Stimulated activated naive B cell treated with anti-CD40 and anti-IgM and Interleukin-4, amounts not matched to agents 10 μg/mL and 1 μg/mL and 100 μg/mL, for 72 hours (primary cell): ENCODE measurements around the gene SGSM2.

ENCODE experiments used
- ATAC-seq, 2 donors: fragments of 150-1000 bp; cut with Tn5 transposase; replicated peaks; 2 replicates each; pipeline ENCODE4 v1.10.0; 2021; ENCODE audit warnings: moderate library complexity in 1 of 2
- DNase-seq: peaks from one replicate; pipeline ENCODE4 v3.0.0; 2021
- H3K27ac Mint-ChIP-seq: one replicate; pipeline ENCODE4 v1.8.0; 2022; ENCODE audit warnings: mild to moderate bottlenecking, mixed read lengths
- H3K27me3 Mint-ChIP-seq, 2 donors: one replicate each; pipeline ENCODE4 v1.8.0; 2022; ENCODE audit warnings: mixed read lengths in 2 of 2
- H3K36me3 Mint-ChIP-seq, 2 donors: one replicate each; pipeline ENCODE4 v1.8.0; 2022; ENCODE audit warnings: mixed read lengths in 2 of 2, mild to moderate bottlenecking in 1 of 2
- H3K4me1 Mint-ChIP-seq, 2 donors: one replicate each; pipeline ENCODE4 v1.8.0; 2022; ENCODE audit warnings: mixed read lengths in 2 of 2, mild to moderate bottlenecking in 1 of 2
- H3K4me3 Mint-ChIP-seq, 2 donors: one replicate each; pipeline ENCODE4 v1.8.0; 2022; ENCODE audit warnings: mild to moderate bottlenecking in 2 of 2, mixed read lengths in 2 of 2, moderate library complexity in 1 of 2
- H3K9me3 Mint-ChIP-seq, 2 donors: one replicate each; pipeline ENCODE4 v1.8.0; 2022; ENCODE audit warnings: mixed read lengths in 2 of 2, mild to moderate bottlenecking in 1 of 2

The SGSM2 gene

DNA sequence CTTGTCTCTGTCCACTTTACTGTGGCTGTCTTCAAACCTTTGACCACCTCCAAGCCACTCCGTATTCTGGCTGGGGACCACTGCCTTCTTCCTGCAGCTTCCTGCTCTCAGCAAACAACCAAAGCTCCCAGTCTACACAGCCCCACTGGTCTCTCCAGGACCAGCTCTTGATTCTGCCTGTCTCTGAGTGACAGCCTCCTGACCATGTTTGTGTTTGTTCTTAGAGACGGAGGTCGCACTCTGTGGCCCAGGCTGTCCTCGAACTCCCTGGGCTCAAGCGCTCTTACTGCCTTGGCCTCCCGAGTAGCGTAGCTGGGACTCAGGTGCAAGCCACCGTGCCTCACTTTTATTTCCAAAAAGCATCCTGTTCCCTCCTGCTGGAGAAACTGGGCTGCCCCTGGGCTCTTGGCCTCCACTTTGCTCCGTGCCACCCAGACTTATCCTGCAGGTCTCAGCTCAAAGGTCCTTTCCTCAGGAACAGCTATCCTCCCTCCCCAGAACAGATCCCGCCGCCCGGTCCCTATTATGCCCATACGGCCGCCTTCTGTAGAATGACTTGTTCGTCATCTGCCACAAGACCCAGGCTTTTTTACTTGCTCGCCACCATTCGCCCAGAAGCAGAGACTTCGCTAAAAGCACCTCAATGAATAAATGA, 54.4 kb downstream of the SGSM2 start:
- peak overlapping the region; percentile 99 for H3K27ac Mint-ChIP-seq
- peak overlapping the region; percentile 93 for H3K4me3 Mint-ChIP-seq
- ATAC-seq (no peak), DNase-seq (no peak)
- H3K36me3 Mint-ChIP-seq, result peaks cover 21 to 34% of the 10 kb centered on the region in 2 donors
- no peaks in the 10 kb centered on the region for H3K9me3 Mint-ChIP-seq
- peaks cover 48 to 74% of the 10 kb centered on the region in 2 donors for H3K4me1 Mint-ChIP-seq
- H3K27me3 Mint-ChIP-seq, result no peaks in the 10 kb centered on the region

DNA sequence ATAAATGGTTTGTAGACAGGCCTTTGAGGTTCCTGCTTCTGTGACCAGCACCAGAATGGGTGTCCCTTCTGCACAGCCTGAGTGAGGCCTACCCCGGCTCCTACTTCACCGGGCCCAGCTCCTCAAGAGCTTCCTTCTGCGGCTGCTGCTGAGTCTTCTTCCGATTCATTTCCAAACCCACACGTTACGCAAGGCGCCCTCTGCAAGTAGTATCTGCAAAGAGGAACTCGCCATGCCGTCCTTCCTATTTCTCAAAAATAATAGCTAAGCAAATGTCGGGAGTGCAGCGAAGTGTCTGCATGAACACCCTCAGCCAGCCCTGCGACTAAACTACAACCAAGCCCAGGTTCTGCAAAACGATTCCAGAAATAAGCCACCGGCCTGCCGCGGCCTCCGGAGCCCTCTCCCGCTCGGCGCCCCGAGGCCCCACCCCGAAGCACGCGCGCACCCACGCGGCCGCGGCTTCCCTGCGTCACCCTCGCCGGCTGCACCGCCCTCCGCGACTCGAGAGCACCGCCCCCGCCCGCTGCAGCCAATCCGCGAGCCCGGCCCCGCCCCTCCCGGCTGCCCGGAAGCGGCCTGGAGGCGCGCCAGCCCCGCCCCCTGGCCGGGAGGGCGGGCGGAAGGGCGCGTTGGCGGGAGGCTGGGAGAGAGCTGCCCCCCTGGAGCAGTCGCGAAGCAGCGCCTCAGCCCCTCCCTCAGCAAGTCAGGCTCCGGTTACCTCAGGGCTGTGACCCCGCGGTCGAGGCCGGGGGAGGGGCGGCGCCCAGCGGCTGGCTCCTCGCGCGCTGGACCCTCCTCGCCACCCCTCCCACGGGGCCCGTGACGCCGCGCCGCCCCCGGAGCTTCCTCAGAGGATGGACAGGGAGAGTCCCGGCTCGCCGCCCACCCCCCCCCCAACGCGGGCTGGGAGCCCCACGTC, 55.2 kb downstream of the SGSM2 start:
- H3K36me3 Mint-ChIP-seq, result peaks cover 18 to 29% of the 10 kb centered on the region in 2 donors
- H3K9me3 Mint-ChIP-seq, result no peaks in the 10 kb centered on the region
- DNase-seq (peak; percentile 97), ATAC-seq (peak; percentile 62 to 68)
- no peaks in the 10 kb centered on the region for H3K27me3 Mint-ChIP-seq
- peaks cover 56 to 82% of the 10 kb centered on the region in 2 donors for H3K4me1 Mint-ChIP-seq
- H3K27ac Mint-ChIP-seq, result peak overlapping the region; percentile 99
- peak overlapping the region; percentile 93 for H3K4me3 Mint-ChIP-seq

DNA sequence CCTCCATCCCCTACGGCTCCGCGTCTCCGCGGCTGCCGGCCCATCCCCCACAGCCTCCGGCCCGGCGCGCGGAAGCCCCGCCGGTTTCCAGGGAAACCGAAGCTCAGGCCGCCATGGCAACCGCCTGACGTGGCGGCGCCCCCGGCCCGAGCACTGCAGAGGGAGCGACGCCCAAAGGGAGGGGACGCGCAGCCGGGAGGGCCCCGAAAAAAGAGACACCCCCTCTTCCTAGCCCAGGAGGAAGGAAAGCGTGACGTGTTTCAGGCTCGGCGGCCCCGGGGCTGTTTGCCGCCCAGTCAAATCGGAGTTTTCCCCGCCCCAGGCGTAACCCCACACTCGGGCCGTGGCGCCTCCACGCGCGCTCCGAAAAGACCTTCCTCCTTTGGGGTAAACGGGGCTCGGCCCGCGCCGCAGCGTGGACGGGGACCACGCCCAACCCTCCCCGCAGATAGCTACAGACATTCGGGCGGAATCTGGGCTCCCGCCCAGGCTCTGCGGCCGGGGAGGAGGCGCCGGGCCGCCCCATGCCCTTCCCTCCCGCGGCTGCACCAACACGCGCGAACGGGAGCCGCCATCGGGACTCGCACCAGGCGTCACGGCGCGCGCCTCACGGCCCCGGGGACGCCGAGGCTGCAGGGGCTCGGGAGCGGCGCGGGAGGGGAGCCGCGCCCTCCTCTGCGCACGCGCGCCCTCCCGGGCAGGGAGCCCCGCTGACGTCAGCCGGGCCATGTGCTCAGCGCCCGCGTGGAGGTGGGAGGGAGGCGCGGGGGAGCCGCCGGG, 56.1 kb downstream of the SGSM2 start:
- peak overlapping the region; percentile 96 for H3K27ac Mint-ChIP-seq
- peaks cover 62 to 85% of the 10 kb centered on the region in 2 donors for H3K4me1 Mint-ChIP-seq
- DNase-seq (peak; percentile 88), ATAC-seq (peak; percentile 45 to 58)
- peak overlapping the region; percentile 93 for H3K4me3 Mint-ChIP-seq
- H3K36me3 Mint-ChIP-seq, result peaks cover 13 to 24% of the 10 kb centered on the region in 2 donors
- no peaks in the 10 kb centered on the region for H3K9me3 Mint-ChIP-seq
- H3K27me3 Mint-ChIP-seq, result no peaks in the 10 kb centered on the region

DNA sequence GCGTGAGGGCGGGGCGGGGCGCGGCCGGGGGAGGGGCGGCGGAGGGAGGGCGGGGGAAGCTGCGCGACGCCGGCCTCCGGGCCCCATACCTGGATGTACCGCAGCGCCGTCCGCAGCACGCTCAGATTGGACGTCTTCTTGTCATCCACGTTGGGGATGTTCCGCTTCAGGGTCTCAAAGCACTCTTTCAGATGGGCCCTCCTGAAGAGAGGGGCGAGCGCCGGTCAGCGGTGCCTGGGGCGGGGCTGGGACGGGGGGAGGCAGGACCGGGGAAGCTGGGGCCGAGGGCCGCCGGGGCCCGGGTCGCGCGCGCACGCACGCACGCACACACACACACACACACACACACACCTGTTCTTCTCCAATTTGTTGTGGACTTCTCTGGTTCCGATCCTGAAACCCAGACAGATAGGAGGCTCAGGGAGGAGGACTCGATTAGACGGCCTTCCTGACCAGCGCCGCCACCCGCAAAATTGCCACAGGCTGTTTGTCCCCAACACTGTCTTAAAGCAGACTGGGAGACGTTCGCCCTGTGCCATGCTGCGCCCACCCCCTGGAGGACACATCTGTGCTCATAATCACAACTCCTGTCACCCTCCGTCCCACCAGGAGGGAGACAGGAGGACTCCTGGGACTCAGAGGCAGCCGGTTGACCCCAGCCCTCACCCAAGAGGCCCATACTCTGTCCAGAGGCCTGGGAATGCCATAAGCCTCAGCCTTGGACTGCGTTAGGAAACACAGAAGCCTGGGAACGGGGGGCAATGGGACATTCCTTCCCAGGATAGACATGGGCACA, 56.9 kb downstream of the SGSM2 start:
- Mint-ChIP-seq H3K4me1 (peaks cover 62 to 85% of the 10 kb centered on the region in 2 donors), H3K4me3 (peak overlapping the region; percentile 82 to 86), H3K27me3 (no peaks in the 10 kb centered on the region), H3K27ac (peak overlapping the region; percentile 94), H3K9me3 (no peaks in the 10 kb centered on the region), H3K36me3 (peaks cover 9 to 16% of the 10 kb centered on the region in 2 donors)
- DNase-seq, result no peak
- no peak for ATAC-seq

DNA sequence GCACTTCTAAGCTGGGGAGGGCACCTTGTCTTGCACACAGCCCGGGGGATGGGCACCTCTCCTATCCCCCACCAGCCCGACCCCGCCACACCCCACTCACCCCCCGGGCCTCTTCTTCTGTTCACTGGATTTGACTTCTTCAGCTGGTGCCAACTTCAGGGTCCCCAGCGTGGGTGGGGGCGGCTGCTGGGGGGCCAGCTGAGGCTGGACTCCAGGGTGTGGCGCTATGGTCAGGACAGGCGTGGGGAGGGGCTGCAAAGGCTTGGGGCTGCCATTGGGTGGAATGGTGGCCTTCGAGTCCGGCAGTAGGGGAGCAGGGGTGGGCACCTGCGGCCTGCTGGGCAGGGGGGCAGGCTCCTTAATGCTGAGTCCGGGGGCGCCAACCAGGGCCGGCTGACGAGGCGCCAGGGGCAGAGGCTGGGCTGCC, 57.5 kb downstream of the SGSM2 start:
- DNase-seq, result no peak
- peak overlapping the region; percentile 84 for H3K27ac Mint-ChIP-seq
- H3K36me3 Mint-ChIP-seq, result peaks cover 9 to 12% of the 10 kb centered on the region in 2 donors
- no peak for ATAC-seq
- peaks cover 62 to 82% of the 10 kb centered on the region in 2 donors for H3K4me1 Mint-ChIP-seq
- H3K9me3 Mint-ChIP-seq, result no peaks in the 10 kb centered on the region
- peak overlapping the region; percentile 47 to 64 for H3K4me3 Mint-ChIP-seq
- H3K27me3 Mint-ChIP-seq, result no peaks in the 10 kb centered on the region

DNA sequence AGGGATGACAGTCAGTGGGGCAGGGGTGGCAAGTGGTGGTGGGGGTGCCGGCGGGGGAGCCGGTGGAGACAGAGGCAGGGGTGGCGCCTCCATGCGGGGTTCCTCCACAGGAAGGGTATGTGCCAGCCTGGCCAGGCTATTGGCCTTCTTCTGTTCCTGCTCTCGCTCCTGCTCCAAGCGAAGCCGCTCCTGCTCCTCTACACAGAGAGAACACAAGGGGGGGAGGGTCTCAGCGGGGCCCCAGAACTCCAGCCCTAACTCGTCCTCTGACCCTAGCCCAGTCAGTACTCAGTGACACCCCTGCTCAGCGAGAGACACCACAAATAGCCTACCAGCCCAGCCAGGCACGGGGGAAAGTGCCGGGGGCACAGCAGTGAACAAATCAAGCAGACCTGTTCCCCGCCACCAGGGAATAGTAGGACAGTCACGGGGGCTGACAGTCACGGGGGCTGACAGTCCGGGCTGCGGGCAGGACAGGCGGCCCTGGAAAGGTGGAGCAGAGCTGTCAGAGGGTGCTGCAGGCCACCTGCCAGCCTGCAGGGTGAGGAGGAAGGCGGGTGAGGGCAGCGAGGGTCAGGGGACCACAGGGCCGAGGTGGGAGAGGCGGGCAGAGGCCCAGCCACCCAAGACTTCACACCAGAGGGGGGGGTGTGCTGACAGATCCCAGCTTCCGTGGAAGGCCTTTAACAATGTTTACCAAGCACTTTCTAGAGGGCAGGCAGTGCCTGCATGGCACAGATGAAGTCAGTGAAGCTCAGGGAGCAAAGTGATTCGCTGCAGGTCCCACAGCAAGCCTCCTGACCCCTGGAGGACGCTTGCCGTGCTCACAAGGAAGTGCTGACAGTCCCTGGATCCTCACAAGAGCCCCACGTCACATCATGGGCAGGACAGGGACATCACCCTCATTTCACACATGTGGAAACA, 58.2 kb downstream of the SGSM2 start:
- peaks cover 12 to 13% of the 10 kb centered on the region in 2 donors for H3K36me3 Mint-ChIP-seq
- no peaks in the 10 kb centered on the region for H3K9me3 Mint-ChIP-seq
- H3K27me3 Mint-ChIP-seq, result no peaks in the 10 kb centered on the region
- peak overlapping the region; percentile 83 to 85 for H3K4me3 Mint-ChIP-seq
- H3K27ac Mint-ChIP-seq, result peak overlapping the region; percentile 14
- DNase-seq, result no peak
- H3K4me1 Mint-ChIP-seq, result peaks cover 65 to 80% of the 10 kb centered on the region in 2 donors
- ATAC-seq, result no peak

DNA sequence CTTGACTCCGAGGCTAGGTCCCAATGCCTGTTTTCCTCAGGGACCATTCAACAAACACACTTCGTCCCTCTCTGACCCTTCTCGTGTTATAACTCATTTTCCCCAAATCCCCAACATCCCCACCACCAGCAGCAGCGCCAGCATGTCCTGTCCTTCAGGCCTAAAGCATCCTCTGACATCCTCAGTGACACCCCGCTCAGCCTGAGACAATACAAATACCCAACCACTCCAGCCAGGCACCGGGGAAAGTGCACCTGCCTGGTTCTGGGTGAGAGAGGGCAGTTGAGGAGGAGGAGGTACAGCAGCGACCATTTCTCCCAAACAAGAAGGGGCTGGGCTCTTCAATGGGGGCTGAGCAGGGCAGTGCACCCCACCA, 58.9 kb downstream of the SGSM2 start:
- Mint-ChIP-seq H3K27me3 (no peaks in the 10 kb centered on the region), H3K4me3 (peak overlapping the region; percentile 83 to 85), H3K9me3 (no peaks in the 10 kb centered on the region), H3K36me3 (peaks cover 12 to 13% of the 10 kb centered on the region in 2 donors), H3K27ac (no peak overlapping the region), H3K4me1 (peaks cover 60 to 74% of the 10 kb centered on the region in 2 donors)
- DNase-seq (no peak), ATAC-seq (no peak)

DNA sequence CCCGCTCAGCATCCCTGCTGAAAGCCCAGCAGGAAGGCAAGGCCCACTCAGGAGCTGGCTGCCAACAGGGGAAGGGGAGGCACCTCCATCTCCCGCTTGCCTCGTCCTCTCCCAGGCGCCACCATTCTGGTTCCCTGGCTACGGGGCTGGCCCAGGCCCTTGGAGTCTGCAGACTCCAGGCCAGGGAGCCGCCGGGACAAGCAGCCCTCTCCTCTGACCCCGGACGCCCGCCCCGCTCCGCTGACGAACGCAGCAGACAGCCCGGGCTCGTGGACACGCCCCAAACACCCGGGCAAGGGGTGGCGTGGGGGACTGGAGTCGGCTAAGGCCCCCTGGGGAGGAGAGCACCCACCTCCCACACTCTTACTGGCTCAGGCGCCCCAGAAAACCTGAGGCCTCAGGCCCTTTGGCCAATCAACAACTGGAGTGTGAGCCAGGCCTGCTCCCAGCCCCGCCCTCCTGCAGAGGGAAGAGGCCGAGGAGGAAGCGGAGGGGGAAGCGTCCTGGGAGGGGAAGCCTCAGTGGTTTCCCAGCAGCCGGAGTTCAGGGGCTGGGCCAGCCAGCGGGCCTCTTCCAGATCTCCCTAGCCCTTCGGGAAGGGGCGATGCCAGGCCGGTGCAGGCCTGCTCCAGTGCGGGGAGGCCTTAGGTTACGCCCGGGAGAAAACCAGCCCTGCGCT, 59.4 kb downstream of the SGSM2 start:
- Mint-ChIP-seq H3K9me3 (no peaks in the 10 kb centered on the region), H3K4me3 (peak overlapping the region; percentile 83 to 85), H3K4me1 (peaks cover 55 to 68% of the 10 kb centered on the region in 2 donors), H3K36me3 (peaks cover 8 to 13% of the 10 kb centered on the region in 2 donors), H3K27me3 (no peaks in the 10 kb centered on the region), H3K27ac (peak overlapping the region; percentile 92)
- DNase-seq, result peak; percentile 80
- peak; percentile 4 to 11 for ATAC-seq

DNA sequence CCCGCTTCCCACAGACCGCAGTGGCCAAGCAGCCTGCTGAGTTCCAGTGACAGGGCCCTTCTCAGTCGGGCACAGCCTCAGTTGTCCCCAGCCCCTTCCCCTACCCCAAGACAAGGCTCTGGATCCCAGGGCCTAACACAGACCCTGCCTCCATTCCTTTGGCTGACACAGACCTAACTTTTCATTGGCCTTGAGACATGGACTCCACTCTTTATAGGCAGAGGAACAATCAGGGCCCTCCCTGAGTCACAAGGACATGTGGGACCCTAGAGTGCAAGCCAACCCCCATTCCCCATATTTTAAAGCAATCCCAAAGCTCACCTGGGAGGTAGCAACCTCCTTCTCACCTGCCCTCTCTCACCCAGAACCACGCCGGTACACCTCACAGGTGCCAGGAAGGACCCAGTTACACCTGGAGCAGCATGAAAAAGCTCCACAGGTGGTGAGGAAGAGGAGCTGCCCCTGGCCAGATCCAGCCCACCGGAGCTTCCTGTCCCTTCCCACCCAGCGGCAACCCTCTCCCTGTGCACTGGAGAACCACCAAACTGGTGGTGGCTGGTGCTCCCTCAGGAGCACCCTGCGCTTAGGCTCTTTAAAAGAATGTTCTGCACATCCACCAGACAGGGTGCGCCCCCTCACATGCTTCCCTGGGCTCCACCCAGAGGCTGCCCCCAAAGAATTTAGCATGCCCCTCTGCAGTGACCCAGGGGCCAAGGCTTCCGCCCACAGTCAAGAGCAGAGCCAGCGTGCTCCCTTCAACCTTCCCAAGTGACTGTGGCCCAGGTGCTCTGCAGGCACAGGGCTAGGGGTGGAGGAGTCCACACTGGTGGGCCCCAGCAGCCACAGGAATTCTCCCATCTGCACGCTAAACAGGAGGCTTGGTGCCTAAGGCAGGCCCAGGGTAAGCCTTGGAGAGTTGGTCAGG, 60.2 kb downstream of the SGSM2 start:
- Mint-ChIP-seq H3K27ac (peak overlapping the region; percentile 92), H3K4me1 (peaks cover 51 to 64% of the 10 kb centered on the region in 2 donors), H3K4me3 (peak overlapping the region; percentile 83 to 85), H3K27me3 (no peaks in the 10 kb centered on the region), H3K9me3 (no peaks in the 10 kb centered on the region), H3K36me3 (peaks cover under 1 to 6% of the 10 kb centered on the region in 2 donors)
- ATAC-seq, result no peak
- DNase-seq, result no peak

DNA sequence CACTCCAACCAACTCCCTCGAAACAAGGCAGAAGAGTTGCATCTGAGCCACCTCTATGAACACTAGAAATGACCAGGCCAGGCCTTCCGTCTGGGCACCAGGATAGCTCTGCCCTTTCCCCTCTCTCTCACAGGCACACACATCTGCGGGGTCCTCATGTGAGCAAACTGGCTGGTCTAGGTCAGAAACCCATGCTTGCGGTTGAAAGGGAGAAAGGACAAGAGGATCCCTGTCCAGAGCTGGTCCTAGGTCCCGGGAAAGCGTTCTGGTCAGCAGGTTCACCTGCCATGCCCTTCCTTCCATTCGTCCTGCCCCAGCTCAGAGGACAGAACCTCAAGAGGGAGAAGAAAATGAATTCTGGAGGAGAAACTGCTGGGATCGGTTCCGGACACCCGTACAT, 60.9 kb downstream of the SGSM2 start:
- no peak for DNase-seq
- Mint-ChIP-seq H3K36me3 (peaks cover 0 to 6% of the 10 kb centered on the region in 2 donors), H3K27me3 (no peaks in the 10 kb centered on the region), H3K9me3 (no peaks in the 10 kb centered on the region), H3K27ac (peak overlapping the region; percentile 99), H3K4me3 (peak overlapping the region; percentile 83 to 85), H3K4me1 (peaks cover 54 to 66% of the 10 kb centered on the region in 2 donors)
- ATAC-seq, result no peak

DNA sequence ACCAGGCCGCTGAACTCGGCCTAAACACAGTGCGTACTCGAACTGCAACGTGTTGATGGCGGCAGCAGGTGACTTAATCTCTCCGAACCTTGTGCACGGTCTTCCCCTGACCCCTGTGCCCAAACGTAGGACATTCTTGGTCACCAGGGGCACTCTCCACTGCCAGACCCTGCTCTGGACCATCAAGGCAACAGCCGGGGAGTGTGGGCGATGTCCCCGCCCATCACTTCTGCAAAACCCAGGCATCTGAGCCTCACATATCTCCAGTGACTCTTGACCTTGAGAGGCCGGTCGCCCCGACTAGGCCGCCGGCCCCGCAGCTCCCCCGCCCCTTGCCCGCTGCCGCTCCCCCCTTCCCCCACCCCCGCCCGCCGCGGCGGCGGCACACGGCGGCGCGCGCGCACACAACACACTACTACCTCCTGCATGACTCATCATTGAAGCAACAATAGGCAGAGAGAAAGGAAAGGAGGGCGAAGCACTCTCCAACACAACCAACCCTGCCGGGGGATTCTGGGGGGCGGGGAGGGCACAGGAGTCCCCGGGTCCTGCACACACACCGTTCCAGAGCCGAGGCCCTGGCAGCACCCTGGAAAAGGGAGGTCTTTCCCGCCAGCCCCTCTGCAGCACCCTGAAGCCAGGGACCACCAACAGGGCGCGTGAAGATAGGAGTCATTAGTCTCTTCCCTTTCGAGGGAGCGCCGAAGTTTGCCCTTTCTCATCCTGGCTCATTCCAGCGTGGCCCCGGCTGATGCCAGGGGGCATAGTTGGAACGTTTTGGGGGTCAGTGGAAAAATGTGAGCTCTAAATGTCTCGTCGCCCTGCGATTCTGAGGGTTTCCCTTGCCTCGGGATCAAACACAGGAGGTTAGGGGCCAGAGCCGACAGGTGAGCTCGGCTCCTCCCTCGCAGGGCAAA, 61.6 kb downstream of the SGSM2 start:
- peak overlapping the region; percentile 99 for H3K27ac Mint-ChIP-seq
- no peaks in the 10 kb centered on the region for H3K9me3 Mint-ChIP-seq
- peak overlapping the region; percentile 85 to 90 for H3K4me3 Mint-ChIP-seq
- H3K36me3 Mint-ChIP-seq, result peaks cover 0 to 6% of the 10 kb centered on the region in 2 donors
- no peaks in the 10 kb centered on the region for H3K27me3 Mint-ChIP-seq
- peaks cover 54 to 66% of the 10 kb centered on the region in 2 donors for H3K4me1 Mint-ChIP-seq
- DNase-seq (no peak), ATAC-seq (no peak)
